Tongue (tissue), 2 donors: ENCODE data around the gene PPP1R1C. TPM values are rescaled to one million over a fixed set of nuclear protein-coding genes. Genes with fewer than 3 reads are reported as not detected.
"Not testable (repeated sequence)": the region's sequence is repeated elsewhere in the genome, so short reads cannot be mapped to it uniquely, and the experiment has no call there.

Experiments
- DNase-seq: peaks from one replicate; pipeline ENCODE4 v3.0.0-alpha.2; 2015
- total RNA-seq: library from RNA; depleted of rRNA; stranded (reverse); fragments of >200 nt; gene quantifications from one replicate; pipeline ENCODE4 v1.2.3, GENCODE V29; 2014

The PPP1R1C gene
- total RNA-seq, 1 donor from 2014 or later = 2.5 TPM

DNA sequence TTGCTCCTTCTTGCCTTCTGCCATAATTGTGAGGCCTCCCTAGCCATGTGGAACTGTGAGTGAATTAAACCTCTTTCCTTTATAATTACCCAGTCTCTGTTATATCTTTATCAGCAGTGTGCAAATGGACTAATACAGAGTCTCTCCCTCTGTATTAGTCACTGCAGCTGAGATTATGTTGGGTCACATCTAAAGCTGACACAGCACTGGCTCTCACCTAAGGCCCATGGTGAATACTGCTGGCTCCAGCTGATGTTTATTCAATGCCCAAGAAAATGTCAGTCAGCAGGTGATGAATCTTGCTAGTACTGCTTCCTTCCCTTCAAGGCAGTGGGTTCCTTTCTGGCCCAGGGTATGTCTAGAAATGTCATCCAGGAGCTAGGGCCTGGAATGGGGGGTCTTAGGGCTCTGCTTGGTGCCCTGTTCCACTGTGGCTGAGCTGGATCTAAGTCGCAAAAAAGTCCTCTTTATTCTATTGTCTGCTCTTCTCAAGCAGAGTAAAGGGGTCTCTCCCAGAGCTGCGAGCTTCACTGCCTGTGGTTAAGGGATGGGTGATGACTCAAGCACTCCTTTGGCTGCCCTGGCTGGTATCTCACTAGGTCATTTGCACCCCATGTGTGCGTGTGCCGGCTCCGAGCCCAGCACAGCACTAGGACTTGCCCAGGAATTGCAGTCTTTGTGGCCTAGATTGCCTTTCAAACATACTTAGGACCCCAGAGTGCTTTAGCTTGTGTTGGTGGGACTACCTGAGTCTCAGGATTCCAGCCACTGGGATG is 29.9 kb downstream of the PPP1R1C start:
- DNase-seq = no peak

GRCh38 chr2:182018218-182018617 is 32.6 kb downstream of the PPP1R1C start:
- DNase-seq = no peak

DNA sequence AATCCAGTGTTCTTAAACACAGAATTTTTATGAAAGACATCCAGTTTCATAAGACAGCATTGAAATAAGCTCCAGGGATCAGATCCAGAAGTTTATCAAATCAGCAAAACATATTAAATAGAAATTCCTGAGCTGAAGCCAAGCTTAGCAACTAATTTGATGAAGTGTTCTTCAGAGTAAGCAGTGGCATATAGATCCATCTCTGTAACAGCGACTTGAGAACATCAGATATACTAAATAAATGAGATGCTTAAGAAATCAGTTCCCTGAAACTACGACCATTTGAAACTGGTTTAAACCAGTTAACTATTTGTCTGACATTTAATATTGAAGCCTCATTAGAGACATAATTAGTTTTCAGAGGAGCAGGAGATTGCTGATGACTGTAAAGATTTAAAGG is 34.1 kb downstream of the PPP1R1C start:
- DNase-seq = no peak

DNA sequence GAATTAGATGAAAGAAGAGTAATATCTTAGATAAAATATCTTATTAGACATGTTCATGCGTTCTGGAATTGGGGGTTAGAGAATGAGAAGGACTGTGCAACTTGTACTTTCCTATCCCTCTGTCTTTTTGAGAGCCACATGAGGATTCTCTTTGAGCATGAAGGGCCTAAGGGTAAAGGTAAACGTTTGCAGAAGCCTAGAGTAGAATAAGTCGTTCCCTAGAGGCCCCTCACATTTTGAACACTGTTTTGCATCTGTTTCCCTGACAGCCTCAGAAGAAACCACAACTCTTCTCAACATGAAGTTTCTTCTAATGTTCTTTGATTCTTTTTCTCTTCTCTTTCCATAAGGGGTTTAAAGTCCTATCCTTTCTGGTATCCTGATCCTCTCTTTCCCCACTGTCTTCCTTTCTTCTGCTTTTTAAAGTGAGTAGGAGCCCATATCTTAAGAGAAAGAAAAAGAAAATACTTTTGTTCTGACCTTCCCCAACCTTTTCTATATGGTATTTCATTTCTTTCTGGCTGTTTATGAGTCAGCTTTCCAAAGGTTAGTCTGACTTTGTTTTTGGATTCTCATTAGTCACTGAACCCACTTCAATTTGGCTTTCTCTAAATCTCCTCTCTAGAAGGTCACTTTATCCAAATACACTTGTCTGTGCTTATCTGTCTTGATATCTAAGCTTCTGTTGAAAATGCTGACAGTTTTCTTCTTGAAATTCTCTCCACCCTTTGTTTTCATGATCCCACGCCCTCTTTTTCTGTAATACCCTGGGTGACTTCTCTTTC is 34.8 kb downstream of the PPP1R1C start:
- no peak for DNase-seq

DNA sequence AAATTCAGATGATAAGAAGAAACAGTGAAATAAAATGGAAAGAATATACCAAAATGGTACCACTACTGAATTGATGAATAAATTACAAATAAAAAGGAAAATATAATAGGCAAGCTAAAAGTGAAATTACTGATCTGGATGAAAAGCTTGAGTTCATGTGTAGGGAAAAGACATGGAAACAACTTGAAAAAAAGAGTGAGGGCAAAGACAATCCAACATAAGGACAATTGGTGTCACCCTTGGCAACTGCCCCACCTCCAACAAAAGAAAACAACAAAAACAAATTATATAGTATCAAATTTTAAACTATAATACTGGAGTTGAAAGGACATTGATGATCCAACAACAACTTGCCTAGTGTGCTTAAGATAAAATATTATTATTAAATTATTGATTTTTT is 37.6 kb downstream of the PPP1R1C start:
- no peak for DNase-seq

GRCh38 chr2:182030875-182031274 is 45.2 kb downstream of the PPP1R1C start:
- DNase-seq = not testable (repeated sequence)

GRCh38 chr2:182031956-182032355 is 46.3 kb downstream of the PPP1R1C start:
- no peak for DNase-seq

- no peak for DNase-seq
Measured at GRCh38 chr2:182033449-182033848, 47.8 kb downstream of the PPP1R1C start.

- DNase-seq = peak; percentile 35
Measured at GRCh38 chr2:182038576-182038975, 52.9 kb downstream of the PPP1R1C start.

DNA sequence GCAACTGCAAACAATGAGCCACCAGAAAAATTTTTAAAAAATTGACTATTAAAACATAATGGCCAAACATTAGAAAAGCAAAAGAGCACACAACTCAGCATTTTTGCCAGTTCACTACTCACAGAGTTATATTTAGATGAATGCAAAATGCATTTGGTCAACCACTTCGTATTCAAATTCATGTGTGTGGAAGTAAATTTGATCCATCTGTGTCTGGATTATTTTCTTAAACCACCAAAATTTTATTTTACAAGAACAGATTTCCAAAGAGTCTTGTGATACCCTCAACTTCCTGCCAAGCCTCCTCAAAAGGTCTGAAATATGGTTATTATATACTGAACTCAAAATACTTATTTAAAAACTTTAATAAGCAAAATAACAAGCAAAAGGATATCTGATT is 57.4 kb downstream of the PPP1R1C start:
- no peak for DNase-seq

DNA sequence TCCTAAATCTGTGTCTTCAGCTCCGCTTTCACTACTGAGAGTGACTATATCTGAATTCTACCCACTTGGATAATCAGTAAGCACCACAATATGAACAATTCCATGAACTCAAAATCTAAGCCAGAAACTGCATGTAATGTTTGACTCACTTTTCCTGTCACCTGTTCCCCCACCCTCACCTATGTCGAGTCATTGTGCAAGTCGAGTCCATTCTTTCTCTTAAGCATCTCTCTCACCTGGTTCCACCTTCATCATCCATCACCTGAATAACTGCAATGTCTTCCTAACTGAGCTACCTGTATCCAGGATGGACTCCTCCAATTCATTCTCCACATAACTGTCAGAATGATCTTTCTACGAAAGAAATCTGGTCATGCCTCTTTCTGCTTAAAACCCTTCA is 58.2 kb downstream of the PPP1R1C start:
- DNase-seq = no peak

- DNase-seq = no peak
Measured at GRCh38 chr2:182047544-182047943, 61.9 kb downstream of the PPP1R1C start.

- no peak for DNase-seq
Measured at GRCh38 chr2:182048088-182048487, 62.4 kb downstream of the PPP1R1C start.

DNA sequence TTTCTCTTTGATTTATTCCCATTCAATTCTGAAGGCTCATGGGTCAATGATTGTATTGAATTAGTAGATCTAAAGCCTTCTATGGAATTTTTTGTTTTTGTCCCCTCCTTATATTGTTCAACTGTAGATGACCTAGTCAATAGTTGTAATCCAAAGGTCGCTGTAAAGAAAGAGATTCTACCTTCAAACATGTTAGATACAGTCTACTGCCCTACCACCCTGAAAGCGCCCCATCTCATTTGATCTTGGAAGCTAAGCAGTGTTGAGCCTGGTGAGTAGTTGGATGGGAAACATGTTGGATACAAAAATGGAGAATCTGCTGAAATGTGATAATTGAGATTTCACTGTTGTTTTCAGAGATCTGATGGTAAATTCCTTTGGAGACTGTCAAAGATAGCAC is 63.0 kb downstream of the PPP1R1C start:
- DNase-seq = no peak

DNA sequence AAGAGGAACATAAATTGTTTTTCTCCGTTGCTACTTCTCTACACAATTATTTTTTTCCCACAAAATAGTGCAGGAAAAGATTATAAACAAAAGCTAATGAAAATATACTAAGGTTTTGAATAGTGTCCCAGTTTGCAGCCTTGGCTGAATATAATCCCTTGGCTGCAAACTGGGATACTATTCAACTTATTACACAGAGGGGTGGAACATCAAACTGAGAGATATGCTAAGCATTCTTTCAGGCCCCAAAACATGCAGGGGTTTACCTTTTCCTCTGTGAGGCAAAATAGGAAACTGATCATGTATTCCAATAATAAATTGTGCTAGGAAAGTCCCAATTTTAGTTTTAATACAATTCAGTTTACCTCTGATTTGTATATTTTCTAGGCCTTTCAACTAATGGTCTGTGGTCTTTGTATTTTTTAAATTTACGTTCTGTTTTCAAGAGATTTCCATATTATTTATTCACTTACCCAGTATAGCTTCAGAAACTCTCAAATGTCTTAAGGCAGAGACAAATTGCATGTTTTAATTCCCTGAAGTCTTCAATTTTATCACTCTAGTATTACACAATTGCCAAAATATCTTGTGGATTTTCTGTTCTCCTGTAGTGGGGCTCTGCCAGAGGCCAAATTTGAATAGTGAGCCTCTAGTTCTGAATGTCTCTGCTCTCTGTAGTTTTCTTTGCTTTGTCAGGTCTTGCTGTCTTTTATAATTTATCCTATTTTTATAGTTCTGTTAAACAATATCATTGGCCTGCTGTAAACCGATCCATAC is 63.9 kb downstream of the PPP1R1C start:
- no peak for DNase-seq

GRCh38 chr2:182050333-182051135 is 64.9 kb downstream of the PPP1R1C start:
- DNase-seq = no peak

DNA sequence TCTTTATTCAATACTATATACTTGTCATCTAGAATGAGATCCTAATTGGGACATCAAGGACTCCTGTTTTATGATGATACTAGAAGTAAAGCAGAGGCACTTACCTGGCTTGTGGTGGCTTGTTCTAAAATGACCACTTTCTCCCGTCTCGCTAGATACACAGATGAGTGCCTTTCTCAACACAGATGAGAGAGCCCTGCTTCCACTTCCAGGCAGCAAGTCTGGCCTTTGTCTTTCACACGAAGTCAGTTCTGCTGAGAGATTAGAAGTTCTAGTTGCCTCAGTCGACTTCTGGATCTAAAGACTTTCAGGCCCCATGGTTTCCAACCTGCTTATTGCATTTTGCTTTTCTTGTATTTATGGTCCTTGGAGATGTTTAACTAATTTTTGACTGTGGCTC is 70.3 kb downstream of the PPP1R1C start:
- DNase-seq = no peak

- no peak for DNase-seq
Measured at GRCh38 chr2:182057002-182057401, 71.3 kb downstream of the PPP1R1C start.

- DNase-seq = no peak
Measured at GRCh38 chr2:182058056-182058455, 72.4 kb downstream of the PPP1R1C start.

DNA sequence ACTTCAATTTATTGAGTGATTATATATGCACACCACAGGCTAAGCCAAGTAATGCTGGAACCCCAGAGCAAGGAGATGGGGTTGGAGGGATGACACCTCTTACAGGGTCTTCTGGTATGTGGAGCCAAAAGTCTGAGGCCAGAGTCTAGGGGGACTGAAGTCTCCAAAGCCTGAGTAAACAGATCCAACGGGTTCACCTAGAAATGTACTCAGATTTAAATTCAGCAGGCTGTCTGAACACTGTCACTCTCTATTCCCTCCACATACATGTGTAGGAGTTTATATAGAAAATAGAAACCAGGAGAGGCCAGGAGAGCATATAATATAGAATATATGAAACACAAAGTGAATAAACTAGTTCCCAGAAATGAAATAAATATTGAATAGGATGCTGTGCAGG is 76.1 kb downstream of the PPP1R1C start:
- no peak for DNase-seq

DNA sequence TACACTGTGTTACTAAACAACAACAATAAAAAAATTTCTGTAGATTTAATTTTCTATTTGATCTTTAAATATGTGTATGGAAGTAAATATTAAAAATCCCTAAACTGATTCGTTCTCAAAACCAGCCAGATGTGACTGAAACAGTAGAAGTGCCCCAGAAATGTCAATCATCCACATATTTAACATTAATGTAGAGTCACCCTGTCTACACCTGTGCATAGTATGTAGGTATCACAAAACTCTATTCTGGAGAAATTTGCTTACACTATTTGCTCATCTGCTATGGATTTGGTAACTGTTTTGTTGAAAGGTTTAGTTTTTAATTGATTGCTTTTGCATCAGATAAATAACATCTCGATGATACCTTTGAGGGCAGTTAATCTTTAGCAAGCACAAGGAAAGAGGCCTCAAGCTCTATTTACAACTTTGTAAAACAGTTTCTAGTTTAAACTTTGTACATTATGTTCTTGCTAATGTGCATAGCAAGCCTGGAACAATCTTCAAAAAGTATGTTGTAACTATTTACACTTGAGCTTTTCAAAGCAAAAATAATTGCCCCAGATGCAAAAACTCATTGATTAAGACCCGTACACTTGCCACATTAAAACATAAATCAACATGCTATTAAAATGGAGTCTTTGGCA is 76.8 kb downstream of the PPP1R1C start:
- no peak for DNase-seq
